NT2/D1 (cell line): ENCODE results near the gene LDLRAD4.

Experiments used
- SUZ12 ChIP-seq: IDR thresholded peaks from 2 replicates; pipeline ENCODE4 v1.6.1; 2011; ENCODE audit not compliant: insufficient read length, insufficient read depth; ENCODE audit errors: extremely low read depth
- YY1 ChIP-seq: IDR thresholded peaks from 2 replicates; pipeline ENCODE4 v1.6.1; 2011; ENCODE audit not compliant: insufficient read length, insufficient read depth
- ZNF274 ChIP-seq: IDR thresholded peaks from 2 replicates; pipeline ENCODE4 v1.6.1; 2011; ENCODE audit warnings: mild to moderate bottlenecking, low read depth, low read length

GRCh38 chr18:13370995-13371625 is 152.6 kb downstream of the LDLRAD4 start:
- TF ChIP-seq YY1 (no peak), ZNF274 (no peak), SUZ12 (no peak)
